Neural progenitor cell (in vitro differentiated cells): ENCODE measurements around the gene P3H2.

Source experiments
- EZH2 ChIP-seq: fragments of 200-600 bp; sonication (generic); IDR thresholded peaks from 2 replicates; pipeline ENCODE4 v1.6.1; 2017; ENCODE audit warnings: antibody characterized with exemption, mild to moderate bottlenecking, moderate library complexity
- EZH2phosphoT487 ChIP-seq: fragments of 200-600 bp; sonication (generic); IDR thresholded peaks from 2 replicates; pipeline ENCODE4 v1.6.1; 2017; ENCODE audit warnings: antibody characterized with exemption
- TF ChIP-seq, protein P1 (sequence below): fragments of 200-600 bp; sonication (generic); IDR thresholded peaks from 2 replicates; pipeline ENCODE4 v1.5.1; 2017; ENCODE audit warnings: antibody characterized with exemption, mild to moderate bottlenecking

DNA sequence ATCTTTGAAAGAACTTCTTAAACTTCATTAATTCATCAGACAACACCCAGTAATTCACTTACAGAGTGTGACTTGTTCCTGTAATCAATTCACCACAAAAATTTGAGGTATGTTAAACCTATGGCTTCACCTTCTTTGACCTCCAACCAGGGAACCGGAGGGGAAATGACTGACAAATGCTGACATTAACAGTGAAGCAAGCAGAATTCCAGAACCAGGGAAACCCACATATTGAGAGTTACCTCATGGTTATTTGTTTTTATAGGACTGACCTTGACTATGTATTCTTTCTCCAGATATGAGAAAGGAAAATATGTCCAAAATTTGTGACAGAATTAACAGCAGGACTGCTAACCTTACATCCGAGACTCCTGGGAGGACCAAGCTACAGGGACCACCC is 2.7 kb downstream of the P3H2 start:
- no peak for TF ChIP-seq EZH2phosphoT487
- TF ChIP-seq, protein P1, sequence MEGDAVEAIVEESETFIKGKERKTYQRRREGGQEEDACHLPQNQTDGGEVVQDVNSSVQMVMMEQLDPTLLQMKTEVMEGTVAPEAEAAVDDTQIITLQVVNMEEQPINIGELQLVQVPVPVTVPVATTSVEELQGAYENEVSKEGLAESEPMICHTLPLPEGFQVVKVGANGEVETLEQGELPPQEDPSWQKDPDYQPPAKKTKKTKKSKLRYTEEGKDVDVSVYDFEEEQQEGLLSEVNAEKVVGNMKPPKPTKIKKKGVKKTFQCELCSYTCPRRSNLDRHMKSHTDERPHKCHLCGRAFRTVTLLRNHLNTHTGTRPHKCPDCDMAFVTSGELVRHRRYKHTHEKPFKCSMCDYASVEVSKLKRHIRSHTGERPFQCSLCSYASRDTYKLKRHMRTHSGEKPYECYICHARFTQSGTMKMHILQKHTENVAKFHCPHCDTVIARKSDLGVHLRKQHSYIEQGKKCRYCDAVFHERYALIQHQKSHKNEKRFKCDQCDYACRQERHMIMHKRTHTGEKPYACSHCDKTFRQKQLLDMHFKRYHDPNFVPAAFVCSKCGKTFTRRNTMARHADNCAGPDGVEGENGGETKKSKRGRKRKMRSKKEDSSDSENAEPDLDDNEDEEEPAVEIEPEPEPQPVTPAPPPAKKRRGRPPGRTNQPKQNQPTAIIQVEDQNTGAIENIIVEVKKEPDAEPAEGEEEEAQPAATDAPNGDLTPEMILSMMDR, result no peak
- no peak for TF ChIP-seq EZH2
